Measurements from ENCODE around the gene PPP6R2.

- TF ChIP-seq, protein P1, sequence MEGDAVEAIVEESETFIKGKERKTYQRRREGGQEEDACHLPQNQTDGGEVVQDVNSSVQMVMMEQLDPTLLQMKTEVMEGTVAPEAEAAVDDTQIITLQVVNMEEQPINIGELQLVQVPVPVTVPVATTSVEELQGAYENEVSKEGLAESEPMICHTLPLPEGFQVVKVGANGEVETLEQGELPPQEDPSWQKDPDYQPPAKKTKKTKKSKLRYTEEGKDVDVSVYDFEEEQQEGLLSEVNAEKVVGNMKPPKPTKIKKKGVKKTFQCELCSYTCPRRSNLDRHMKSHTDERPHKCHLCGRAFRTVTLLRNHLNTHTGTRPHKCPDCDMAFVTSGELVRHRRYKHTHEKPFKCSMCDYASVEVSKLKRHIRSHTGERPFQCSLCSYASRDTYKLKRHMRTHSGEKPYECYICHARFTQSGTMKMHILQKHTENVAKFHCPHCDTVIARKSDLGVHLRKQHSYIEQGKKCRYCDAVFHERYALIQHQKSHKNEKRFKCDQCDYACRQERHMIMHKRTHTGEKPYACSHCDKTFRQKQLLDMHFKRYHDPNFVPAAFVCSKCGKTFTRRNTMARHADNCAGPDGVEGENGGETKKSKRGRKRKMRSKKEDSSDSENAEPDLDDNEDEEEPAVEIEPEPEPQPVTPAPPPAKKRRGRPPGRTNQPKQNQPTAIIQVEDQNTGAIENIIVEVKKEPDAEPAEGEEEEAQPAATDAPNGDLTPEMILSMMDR (IDR thresholded peaks at IDR 0.05): no peak
- no peak for TF ChIP-seq POLR2A (IDR thresholded peaks at IDR 0.05)
Measured at GRCh38 chr22:50320671-50321325, 22.3 kb upstream of the PPP6R2 start.
